Effector memory CD8-positive, alpha-beta T cell (primary cell): Measurements from ENCODE around the gene VEZF1.

Experiments
- ATAC-seq: fragments of 150-1000 bp; cut with Tn5 transposase; replicated peaks from 2 replicates; pipeline ENCODE4 v1.10.0; 2021; ENCODE audit warnings: mild to moderate bottlenecking, moderate library complexity
- DNase-seq, 3 experiments: peaks; one replicate each; pipeline ENCODE4 v3.0.0; 2021
- H3K27ac Mint-ChIP-seq, 2 donors: one replicate each; pipeline ENCODE4 v1.8.0; 2022; ENCODE audit warnings: mild to moderate bottlenecking in 2 of 2, mixed read lengths in 2 of 2, moderate library complexity in 2 of 2
- H3K27me3 Mint-ChIP-seq, 2 donors: one replicate each; pipeline ENCODE4 v1.8.0; 2022; ENCODE audit warnings: mixed read lengths in 2 of 2
- H3K36me3 Mint-ChIP-seq: one replicate; pipeline ENCODE4 v1.8.0; 2022; ENCODE audit warnings: mild to moderate bottlenecking, moderate library complexity, mixed read lengths; ENCODE audit not compliant: insufficient read depth
- H3K4me1 Mint-ChIP-seq, 2 donors: one replicate each; pipeline ENCODE4 v1.8.0; 2022; ENCODE audit warnings: low read depth in 2 of 2, mixed read lengths in 2 of 2
- H3K4me3 Mint-ChIP-seq, 2 donors: one replicate each; pipeline ENCODE4 v1.8.0; 2022; ENCODE audit warnings: mild to moderate bottlenecking in 2 of 2, mixed read lengths in 2 of 2, moderate library complexity in 2 of 2
- H3K9me3 Mint-ChIP-seq, 2 donors: one replicate each; pipeline ENCODE4 v1.8.0; 2022; ENCODE audit warnings: mixed read lengths in 2 of 2
- total RNA-seq, 9 experiments: gene quantifications; one replicate each; lab custom pipeline; 2026; lab: John Stamatoyannopoulos, UW

Gene VEZF1, protein sequence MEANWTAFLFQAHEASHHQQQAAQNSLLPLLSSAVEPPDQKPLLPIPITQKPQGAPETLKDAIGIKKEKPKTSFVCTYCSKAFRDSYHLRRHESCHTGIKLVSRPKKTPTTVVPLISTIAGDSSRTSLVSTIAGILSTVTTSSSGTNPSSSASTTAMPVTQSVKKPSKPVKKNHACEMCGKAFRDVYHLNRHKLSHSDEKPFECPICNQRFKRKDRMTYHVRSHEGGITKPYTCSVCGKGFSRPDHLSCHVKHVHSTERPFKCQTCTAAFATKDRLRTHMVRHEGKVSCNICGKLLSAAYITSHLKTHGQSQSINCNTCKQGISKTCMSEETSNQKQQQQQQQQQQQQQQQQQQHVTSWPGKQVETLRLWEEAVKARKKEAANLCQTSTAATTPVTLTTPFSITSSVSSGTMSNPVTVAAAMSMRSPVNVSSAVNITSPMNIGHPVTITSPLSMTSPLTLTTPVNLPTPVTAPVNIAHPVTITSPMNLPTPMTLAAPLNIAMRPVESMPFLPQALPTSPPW
- total RNA-seq = 57.2 to 130 (median 72.6) reads per million in 9 experiments

DNA sequence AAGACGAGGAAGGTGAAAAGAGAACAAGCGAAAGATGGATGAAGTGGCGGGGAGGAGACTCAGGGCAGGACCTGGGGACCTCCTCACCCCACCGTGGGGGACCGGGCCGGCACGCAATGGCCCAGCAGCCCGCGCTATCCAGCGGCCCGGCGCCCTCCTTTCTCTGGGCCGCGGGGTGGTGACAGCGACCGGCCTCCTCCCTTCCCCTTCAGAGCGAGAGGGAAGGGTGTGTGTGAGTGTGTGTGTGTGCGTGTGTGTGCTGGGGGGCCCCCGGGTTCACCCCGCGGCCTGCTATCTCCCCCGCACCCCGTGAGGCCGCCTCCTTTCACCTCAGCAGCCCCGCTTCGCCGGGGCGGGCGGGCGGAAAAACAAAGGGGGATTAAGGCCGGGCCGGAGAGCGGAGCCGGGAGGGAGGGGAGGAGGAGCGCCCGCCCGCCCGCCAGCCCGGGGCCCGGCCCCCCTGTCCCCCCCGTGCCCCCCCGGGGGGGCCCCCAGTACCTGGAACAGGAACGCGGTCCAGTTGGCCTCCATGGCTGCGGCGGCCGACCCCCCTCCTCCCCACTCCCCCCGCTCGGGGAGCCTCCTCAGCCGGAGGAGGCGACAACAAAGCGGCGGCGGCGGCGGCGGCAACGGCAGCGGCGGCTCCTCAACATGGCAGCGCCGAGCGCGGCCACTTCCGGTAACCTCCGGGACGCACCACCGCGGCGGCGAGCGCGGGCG, at the start of gene VEZF1:
VEZF1 (minus strand) TSS at position 674 of the 720 bp plus-strand sequence; CDS start at position 531, 143 bp downstream.
- peaks cover 38 to 49% of the 10 kb centered on the region in 2 donors for H3K4me1 Mint-ChIP-seq
- DNase-seq = peak; percentile 70 to 71 (median 70)
- no peaks in the 10 kb centered on the region for H3K9me3 Mint-ChIP-seq
- no peaks in the 10 kb centered on the region for H3K27me3 Mint-ChIP-seq
- H3K36me3 Mint-ChIP-seq = peaks cover 24% of the 10 kb centered on the region
- peak within 1 kb of the TSS; percentile 94 to 95 for H3K27ac Mint-ChIP-seq
- ATAC-seq = peak; percentile 76
- H3K4me3 Mint-ChIP-seq = peak within 1 kb of the TSS; percentile 92 to 93

DNA sequence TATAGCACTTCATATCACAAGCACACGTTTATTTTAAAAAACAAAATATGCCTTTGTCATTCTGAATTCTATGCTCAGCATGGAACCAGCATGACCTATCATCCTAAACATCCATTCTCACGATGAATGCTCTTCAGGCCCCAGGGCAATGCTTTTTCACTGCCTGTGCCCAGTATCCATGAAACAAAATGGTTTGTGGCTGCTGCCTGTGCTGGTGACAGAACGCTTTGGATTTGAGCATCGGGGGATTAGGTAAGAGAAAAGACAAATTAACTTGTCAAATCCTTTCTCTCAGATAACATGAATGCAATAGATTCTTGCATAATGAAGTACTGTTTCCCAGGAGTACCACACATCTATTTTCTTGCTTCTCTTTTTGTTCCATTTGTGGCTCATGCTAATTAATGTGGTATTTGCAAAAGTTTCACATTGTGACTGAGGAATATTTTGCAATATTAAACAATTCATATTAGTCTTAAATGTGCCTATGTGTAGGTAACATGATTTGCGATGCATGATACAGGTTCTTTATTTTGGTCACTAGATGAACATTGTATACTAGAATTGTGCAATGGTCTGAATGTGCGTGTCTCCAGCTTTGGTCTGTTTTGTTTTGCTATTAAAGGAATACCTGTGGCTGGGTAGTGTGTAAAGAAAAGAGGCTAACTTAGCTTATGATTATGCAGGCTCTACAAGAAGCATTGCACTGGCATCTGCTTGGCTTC, 44.8 kb upstream of the VEZF1 start:
- Mint-ChIP-seq H3K4me1 (no peaks in the 10 kb centered on the region), H3K9me3 (no peaks in the 10 kb centered on the region), H3K27ac (no peak overlapping the region), H3K27me3 (peaks cover 25 to 32% of the 10 kb centered on the region in 2 donors), H3K36me3 (no peaks in the 10 kb centered on the region), H3K4me3 (no peak overlapping the region)
- DNase-seq = no peak
- no peak for ATAC-seq

DNA sequence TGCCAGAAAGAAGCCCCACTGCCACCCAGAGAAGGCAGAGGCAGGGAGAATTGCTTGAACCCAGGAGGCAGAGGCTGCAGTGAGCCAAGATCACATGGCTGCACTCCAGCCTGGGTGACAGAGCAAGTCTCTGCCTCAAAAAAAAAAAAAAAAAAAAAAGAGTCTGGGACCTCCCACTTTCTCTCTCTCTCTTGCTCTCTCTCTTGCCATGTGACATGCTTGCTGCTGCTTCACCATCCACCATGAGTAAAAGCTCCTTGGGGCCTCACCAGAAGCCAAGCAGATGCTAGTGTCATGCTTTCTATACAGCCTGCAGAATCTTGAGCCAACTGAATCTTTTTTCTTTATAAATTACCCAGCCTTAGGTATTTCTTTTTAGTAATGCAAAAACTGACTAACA, 40.5 kb upstream of the VEZF1 start:
- H3K9me3 Mint-ChIP-seq = no peaks in the 10 kb centered on the region
- H3K4me3 Mint-ChIP-seq = no peak overlapping the region
- no peaks in the 10 kb centered on the region for H3K36me3 Mint-ChIP-seq
- ATAC-seq (no peak), DNase-seq (no peak)
- no peaks in the 10 kb centered on the region for H3K4me1 Mint-ChIP-seq
- peaks cover 37 to 38% of the 10 kb centered on the region in 2 donors for H3K27me3 Mint-ChIP-seq
- no peak overlapping the region for H3K27ac Mint-ChIP-seq

DNA sequence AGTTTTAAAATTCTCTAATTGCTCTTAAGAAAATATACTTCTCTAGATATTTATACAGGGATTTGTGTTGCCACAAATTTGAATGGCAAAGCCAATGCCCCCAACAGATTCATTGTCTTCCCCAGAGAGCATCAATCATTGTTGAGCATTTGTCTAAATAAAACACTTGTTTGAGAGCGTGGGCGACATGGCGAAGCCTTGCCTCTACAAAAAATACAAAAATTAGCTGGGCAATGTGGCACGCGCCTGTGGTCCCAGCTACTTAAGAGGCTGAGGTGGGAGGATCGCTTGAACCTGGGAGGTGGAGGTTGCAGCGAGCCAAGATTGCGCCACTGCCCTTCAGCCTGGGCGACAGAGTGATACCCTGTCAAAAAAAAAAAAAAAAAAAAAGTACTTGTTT, 32.3 kb upstream of the VEZF1 start:
- Mint-ChIP-seq H3K27me3 (peaks cover 20 to 38% of the 10 kb centered on the region in 2 donors), H3K9me3 (no peaks in the 10 kb centered on the region), H3K36me3 (no peaks in the 10 kb centered on the region), H3K4me3 (no peak overlapping the region), H3K4me1 (no peaks in the 10 kb centered on the region), H3K27ac (no peak overlapping the region)
- ATAC-seq = no peak
- no peak for DNase-seq

DNA sequence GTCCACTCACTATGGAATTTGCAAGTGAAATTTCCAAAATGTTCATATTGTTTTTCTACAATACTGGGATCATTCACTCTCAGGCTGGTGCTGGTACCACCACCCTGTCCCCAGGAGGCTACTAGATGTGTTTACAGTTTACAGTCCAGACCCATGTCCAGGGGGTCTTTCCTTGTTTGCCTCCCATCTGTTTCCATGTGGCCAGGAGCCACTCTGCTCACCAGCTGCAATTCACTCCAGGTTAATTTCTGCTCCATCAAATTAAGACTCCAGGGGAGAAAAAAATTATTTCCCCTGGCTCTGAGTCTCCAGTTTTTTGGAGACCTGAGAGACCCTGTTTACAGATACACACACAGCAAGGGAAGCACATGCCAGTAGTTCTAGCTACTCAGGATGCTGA, 31.5 kb upstream of the VEZF1 start:
- no peaks in the 10 kb centered on the region for H3K36me3 Mint-ChIP-seq
- DNase-seq (no peak), ATAC-seq (no peak)
- no peak overlapping the region for H3K4me3 Mint-ChIP-seq
- no peak overlapping the region for H3K27ac Mint-ChIP-seq
- H3K4me1 Mint-ChIP-seq = no peaks in the 10 kb centered on the region
- H3K9me3 Mint-ChIP-seq = no peaks in the 10 kb centered on the region
- peaks cover 11 to 29% of the 10 kb centered on the region in 2 donors for H3K27me3 Mint-ChIP-seq

DNA sequence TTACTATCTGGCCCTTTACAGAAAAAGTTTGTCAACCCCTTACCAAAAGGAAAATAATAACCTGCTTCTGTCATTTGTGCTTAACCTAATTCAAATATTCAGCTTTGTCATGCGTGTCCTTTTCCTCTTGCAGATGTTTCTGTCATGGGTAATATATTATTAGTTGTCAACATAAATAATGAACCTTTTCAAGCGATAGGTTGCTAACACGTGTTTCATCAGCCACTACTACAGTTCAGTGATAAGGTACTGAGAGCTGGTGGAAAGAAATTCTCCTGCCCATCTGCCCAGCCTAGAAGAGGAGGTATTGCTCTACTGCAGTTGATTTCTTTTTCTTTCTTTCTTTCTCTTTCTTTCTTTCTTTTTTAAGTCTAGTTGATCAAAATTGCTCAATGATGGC, 31.0 kb upstream of the VEZF1 start:
- H3K4me3 Mint-ChIP-seq = no peak overlapping the region
- H3K4me1 Mint-ChIP-seq = no peaks in the 10 kb centered on the region
- H3K27ac Mint-ChIP-seq = no peak overlapping the region
- ATAC-seq (no peak), DNase-seq (no peak)
- peaks cover 7 to 27% of the 10 kb centered on the region in 2 donors for H3K27me3 Mint-ChIP-seq
- no peaks in the 10 kb centered on the region for H3K9me3 Mint-ChIP-seq
- H3K36me3 Mint-ChIP-seq = no peaks in the 10 kb centered on the region

DNA sequence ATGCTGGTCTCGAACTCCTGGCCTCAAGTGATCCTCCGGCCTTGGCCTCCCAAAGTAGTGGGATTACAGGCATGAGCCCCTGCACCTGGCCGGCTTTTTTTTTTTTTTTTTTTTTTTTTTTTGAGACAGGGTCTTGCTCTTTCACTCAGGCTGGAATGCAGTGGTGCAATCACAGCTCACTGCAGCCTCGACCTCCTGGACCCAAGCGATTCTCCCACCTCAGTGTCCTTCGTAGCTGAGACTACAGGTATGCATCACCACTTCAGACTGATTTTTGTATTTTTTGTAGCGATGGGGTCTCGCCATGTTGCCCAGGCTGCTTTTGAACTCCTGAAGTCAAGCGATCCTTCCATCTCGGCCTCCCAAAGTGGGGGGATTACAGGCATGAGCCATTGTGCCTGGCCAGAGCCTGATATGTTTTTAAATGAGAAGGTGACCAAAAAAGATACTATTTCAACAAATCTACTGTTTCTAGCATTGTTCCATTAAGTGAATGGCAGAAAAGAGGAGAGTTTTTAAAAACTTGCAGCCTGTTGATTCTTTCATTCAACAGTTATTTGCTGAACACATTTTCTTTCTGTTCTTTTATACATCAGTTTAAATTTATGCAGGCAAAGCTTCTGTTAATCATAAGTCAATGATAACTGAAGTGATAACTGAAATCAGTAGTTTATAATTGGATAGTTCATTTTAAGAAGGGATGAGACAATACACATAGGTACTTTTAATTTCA, 22.2 kb upstream of the VEZF1 start:
- no peak overlapping the region for H3K27ac Mint-ChIP-seq
- H3K27me3 Mint-ChIP-seq = peaks cover 5 to 12% of the 10 kb centered on the region in 2 donors
- peaks cover 22 to 24% of the 10 kb centered on the region in 2 donors for H3K4me1 Mint-ChIP-seq
- H3K4me3 Mint-ChIP-seq = no peak overlapping the region
- ATAC-seq = no peak
- no peaks in the 10 kb centered on the region for H3K9me3 Mint-ChIP-seq
- peaks cover 30% of the 10 kb centered on the region for H3K36me3 Mint-ChIP-seq
- DNase-seq = no peak

DNA sequence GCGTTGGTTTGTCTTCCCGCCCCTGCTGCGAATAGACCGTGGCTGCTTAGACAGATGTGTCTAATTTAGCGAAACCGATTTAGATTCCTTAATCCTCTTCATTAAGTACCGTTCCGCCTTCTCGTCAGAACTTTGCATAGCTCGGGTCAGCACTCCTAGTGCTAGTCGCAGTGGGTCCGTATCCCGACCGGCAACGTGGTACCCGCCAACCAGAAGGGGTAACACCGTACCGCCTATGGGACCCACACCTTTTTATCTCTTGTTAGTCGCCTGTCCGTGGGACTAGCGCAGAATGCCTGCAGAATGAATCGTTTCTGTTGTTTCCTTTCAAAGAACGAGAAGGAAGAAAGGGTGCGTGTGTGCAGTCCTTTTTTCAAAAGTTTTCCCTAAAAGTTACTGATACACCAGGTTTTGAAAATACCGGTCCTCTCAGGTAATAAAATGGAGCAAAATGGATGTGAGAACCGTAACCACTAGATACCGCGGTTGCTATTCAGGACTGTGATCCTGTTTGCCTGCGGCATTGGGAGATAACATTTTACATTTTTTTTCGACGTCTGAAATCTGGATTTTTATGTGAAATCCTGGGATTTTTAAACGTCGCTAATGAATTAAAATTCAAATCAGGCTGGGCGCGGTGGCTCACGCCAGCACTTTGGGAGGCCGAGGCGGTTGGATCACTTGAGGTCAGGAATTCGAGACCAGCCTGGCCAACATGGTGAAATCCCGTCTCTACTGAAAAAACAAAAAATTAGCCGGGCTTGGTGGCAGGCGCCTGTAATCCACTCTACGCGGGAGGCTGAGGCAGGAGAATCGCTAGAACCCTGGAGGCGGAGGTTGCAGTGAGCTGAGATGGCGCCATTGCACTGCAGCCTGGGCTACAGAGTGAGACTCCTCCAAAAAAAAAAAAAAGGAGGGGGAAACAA, 20.0 kb upstream of the VEZF1 start:
- no peak for DNase-seq
- no peak for ATAC-seq
- H3K4me1 Mint-ChIP-seq = peaks cover 33 to 37% of the 10 kb centered on the region in 2 donors
- peak overlapping the region; percentile 100 for H3K4me3 Mint-ChIP-seq
- H3K27ac Mint-ChIP-seq = peak overlapping the region; percentile 98 to 99
- peaks cover 51% of the 10 kb centered on the region for H3K36me3 Mint-ChIP-seq
- no peaks in the 10 kb centered on the region for H3K9me3 Mint-ChIP-seq
- peaks cover 5 to 11% of the 10 kb centered on the region in 2 donors for H3K27me3 Mint-ChIP-seq

DNA sequence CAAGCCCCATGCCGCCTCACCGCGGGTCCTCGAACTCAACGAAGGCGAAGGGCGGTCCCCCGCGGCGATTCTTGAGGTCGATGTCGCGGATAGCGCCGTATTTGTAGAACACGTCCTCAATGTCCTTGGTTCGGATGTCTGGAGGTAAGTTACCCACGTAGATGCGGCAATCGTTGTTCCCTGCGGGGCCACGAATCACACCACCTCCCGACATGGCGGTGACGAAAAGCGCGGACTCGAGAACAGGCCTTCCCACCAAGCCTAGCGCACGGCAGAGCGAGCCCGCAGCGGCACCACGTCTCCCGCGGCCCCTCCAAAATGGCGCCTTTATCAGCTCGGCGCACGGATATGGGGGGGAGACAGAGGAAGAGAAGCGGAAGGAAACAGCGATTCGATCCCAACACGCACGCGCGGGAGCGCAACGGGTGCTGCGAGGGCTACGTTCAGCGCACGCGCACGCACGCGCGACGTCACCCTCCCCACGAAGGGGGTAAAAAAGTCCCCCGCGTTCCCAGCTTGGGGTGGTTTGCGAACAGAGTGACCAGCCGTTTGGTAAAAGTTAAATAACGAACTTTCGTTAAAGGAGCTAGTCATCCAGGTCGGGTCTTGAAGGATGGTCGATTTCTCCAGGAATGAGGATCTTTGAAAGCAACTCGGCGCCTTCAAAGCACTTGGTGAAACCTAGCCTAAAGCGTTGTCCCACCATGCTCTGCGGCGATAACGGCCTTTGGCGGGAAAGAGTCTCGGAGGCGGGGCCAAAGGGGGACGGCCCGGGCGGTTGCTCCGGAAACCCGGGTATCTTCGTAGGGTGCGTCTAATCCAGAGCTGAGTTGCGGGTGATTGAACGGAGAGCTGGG, 19.1 kb upstream of the VEZF1 start, which contains the start of gene SRSF1:
SRSF1 (minus strand) TSS at position 323 of the 857 bp plus-strand sequence; CDS start at position 214, 109 bp downstream.
- Mint-ChIP-seq H3K36me3 (peaks cover 60% of the 10 kb centered on the region), H3K4me1 (peaks cover 33 to 45% of the 10 kb centered on the region in 2 donors), H3K27ac (peak within 1 kb of the TSS; percentile 98 to 99), H3K27me3 (peaks cover 0 to 2% of the 10 kb centered on the region in 2 donors), H3K9me3 (no peaks in the 10 kb centered on the region), H3K4me3 (peak within 1 kb of the TSS; percentile 100)
- ATAC-seq (peak; percentile 85), DNase-seq (peak; percentile 96)

DNA sequence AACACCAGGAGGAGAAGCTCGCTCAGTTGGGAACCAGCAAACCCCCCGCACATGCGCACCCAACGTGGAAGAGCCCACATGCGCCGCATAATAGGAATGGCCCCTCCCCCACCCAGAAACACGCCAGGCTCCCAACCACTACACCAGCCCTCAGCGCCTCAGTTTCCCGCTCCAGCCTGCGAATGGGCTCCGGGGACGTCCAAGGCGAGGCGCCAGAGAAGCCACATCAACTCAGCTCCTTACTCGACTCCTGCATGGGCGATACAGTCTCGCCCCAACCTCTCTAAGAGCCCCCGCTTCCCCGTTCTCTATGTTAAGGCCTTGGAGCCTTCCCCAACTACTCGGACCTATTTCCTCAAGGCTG, 18.5 kb upstream of the VEZF1 start:
- Mint-ChIP-seq H3K4me3 (peak overlapping the region; percentile 100), H3K9me3 (no peaks in the 10 kb centered on the region), H3K27me3 (no peaks in the 10 kb centered on the region), H3K36me3 (peaks cover 66% of the 10 kb centered on the region), H3K4me1 (peaks cover 33 to 46% of the 10 kb centered on the region in 2 donors), H3K27ac (peak overlapping the region; percentile 98 to 99)
- peak in 2 of 3 experiments; percentile 16 to 29 for DNase-seq
- ATAC-seq = peak; percentile 1
